ENCODE results near the gene GLI3.

GLI3 gene

GRCh38 chr7:42133321-42133720 lies 103.7 kb downstream of the GLI3 start:
- in situ Hi-C loops (cut with HindIII; ENCODE audit: low pct_ligation_motif_present, low sequenced_read_pairs): no loop called here
- no peak for DNase-seq
- TF ChIP-seq CTCF (IDR thresholded peaks at IDR 0.05; ENCODE audit: low read depth, low read length, missing control alignments): no peak
- no peak overlapping the region for H3K27ac ChIP-seq
- no peak overlapping the region for H3K4me3 ChIP-seq (ENCODE audit: low read depth, low read length)
- no peaks in the 10 kb centered on the region for H3K36me3 ChIP-seq (replicated peaks)
- H3K27me3 ChIP-seq (replicated peaks): no peaks in the 10 kb centered on the region

GRCh38 chr7:42128703-42129102 lies 108.3 kb downstream of the GLI3 start:
- Histone ChIP-seq H3K4me3 (ENCODE audit: low read depth, low read length) (no peak overlapping the region), H3K27ac (no peak overlapping the region), H3K36me3 (replicated peaks) (no peaks in the 10 kb centered on the region), H3K27me3 (replicated peaks) (no peaks in the 10 kb centered on the region)
- peak; percentile 48 for TF ChIP-seq CTCF (IDR thresholded peaks at IDR 0.05; ENCODE audit: low read depth, low read length, missing control alignments)
- DNase-seq: no peak
- in situ Hi-C loops (cut with HindIII; ENCODE audit: low pct_ligation_motif_present, low sequenced_read_pairs): no loop called here

- no peaks in the 10 kb centered on the region for H3K27me3 ChIP-seq (replicated peaks)
- H3K27ac ChIP-seq: no peak overlapping the region
- DNase-seq: no peak
- no peaks in the 10 kb centered on the region for H3K36me3 ChIP-seq (replicated peaks)
- no peak overlapping the region for H3K4me3 ChIP-seq (ENCODE audit: low read depth, low read length)
- in situ Hi-C loops (cut with HindIII; ENCODE audit: low pct_ligation_motif_present, low sequenced_read_pairs): no loop called here
- TF ChIP-seq CTCF (IDR thresholded peaks at IDR 0.05; ENCODE audit: low read depth, low read length, missing control alignments): no peak
Observed at GRCh38 chr7:42127232-42127622, 109.8 kb downstream of the GLI3 start.

- in situ Hi-C loops (cut with HindIII; ENCODE audit: low pct_ligation_motif_present, low sequenced_read_pairs): no loop called here
- no peak overlapping the region for H3K27ac ChIP-seq
Observed at GRCh38 chr7:42126475-42127231, 110.4 kb downstream of the GLI3 start.

GRCh38 chr7:42125321-42125720 lies 111.7 kb downstream of the GLI3 start:
- in situ Hi-C loops (cut with HindIII; ENCODE audit: low pct_ligation_motif_present, low sequenced_read_pairs): no loop called here
- no peak for TF ChIP-seq CTCF (IDR thresholded peaks at IDR 0.05; ENCODE audit: low read depth, low read length, missing control alignments)
- no peak overlapping the region for H3K4me3 ChIP-seq (ENCODE audit: low read depth, low read length)
- H3K36me3 ChIP-seq (replicated peaks): no peaks in the 10 kb centered on the region
- H3K27me3 ChIP-seq (replicated peaks): no peaks in the 10 kb centered on the region
- no peak overlapping the region for H3K27ac ChIP-seq
- DNase-seq: no peak

More at GRCh38 chr7:42126475-42127231, 110.4 kb downstream of the GLI3 start:
- no peak for DNase-seq
- H3K4me3 ChIP-seq (ENCODE audit: low read depth, low read length): no peak overlapping the region
- H3K27me3 ChIP-seq (replicated peaks): no peaks in the 10 kb centered on the region
- no peaks in the 10 kb centered on the region for H3K36me3 ChIP-seq (replicated peaks)
- no peak for TF ChIP-seq CTCF (IDR thresholded peaks at IDR 0.05; ENCODE audit: low read depth, low read length, missing control alignments)

- Histone ChIP-seq H3K27ac (no peak overlapping the region), H3K36me3 (replicated peaks) (no peaks in the 10 kb centered on the region), H3K4me3 (ENCODE audit: low read depth, low read length) (no peak overlapping the region), H3K27me3 (replicated peaks) (no peaks in the 10 kb centered on the region)
- no peak for TF ChIP-seq CTCF (IDR thresholded peaks at IDR 0.05; ENCODE audit: low read depth, low read length, missing control alignments)
- in situ Hi-C loops (cut with HindIII; ENCODE audit: low pct_ligation_motif_present, low sequenced_read_pairs): no loop called here
- DNase-seq: no peak
Observed at GRCh38 chr7:42123716-42124115, 113.3 kb downstream of the GLI3 start.

Measured in brain microvascular endothelial cell (primary cell).